Small intestine (tissue), 7 donors: ENCODE results near the gene ZFP36L2. TPM values are rescaled to one million over a fixed set of nuclear protein-coding genes. Genes with fewer than 3 reads are reported as not detected.

Source experiments
- DNase-seq, 2 donors: peaks; one replicate each; pipeline versions ENCODE4 v3.0.0 to v3.0.0-alpha.2; 2013
- FAIRE-seq: peaks from 2 replicates; lab custom pipeline; 2012; peaks lifted over from hg19 to GRCh38; lab: Jason Lieb, UNC
- H3K27ac ChIP-seq, 3 donors: one replicate each; pipeline ENCODE4 v1.5.1; 2013; ENCODE audit warnings: low read length in 2 of 3, mild to moderate bottlenecking in 2 of 3, control low read depth in 1 of 3, inconsistent platforms in 1 of 3, low read depth in 1 of 3, moderate library complexity in 1 of 3
- H3K27me3 ChIP-seq, 3 donors: one replicate each; pipeline ENCODE4 v1.6.1; 2013; ENCODE audit warnings: low read length in 3 of 3, inconsistent platforms in 1 of 3; ENCODE audit not compliant: control insufficient read depth in 3 of 3, insufficient read depth in 3 of 3
- H3K36me3 ChIP-seq, 3 donors: one replicate each; pipeline ENCODE4 v1.6.1; 2013; ENCODE audit warnings: low read length in 3 of 3, inconsistent platforms in 1 of 3, low read depth in 1 of 3, mild to moderate bottlenecking in 1 of 3, moderate library complexity in 1 of 3; ENCODE audit not compliant: control insufficient read depth in 3 of 3, insufficient read depth in 2 of 3
- H3K4me1 ChIP-seq, 3 donors: one replicate each; pipeline ENCODE4 v1.6.1; 2013; ENCODE audit warnings: low read length in 2 of 3, inconsistent platforms in 1 of 3, low read depth in 1 of 3, mild to moderate bottlenecking in 1 of 3, moderate library complexity in 1 of 3; ENCODE audit not compliant: control insufficient read depth in 3 of 3, insufficient read depth in 2 of 3
- H3K4me3 ChIP-seq, 3 donors: one replicate each; pipeline ENCODE4 v1.5.1; 2013; ENCODE audit warnings: low read length in 3 of 3, control low read depth in 1 of 3, inconsistent platforms in 1 of 3, low read depth in 1 of 3, mild to moderate bottlenecking in 1 of 3, moderate library complexity in 1 of 3
- H3K9me3 ChIP-seq, 2 donors: one replicate each; pipeline ENCODE4 v1.6.1; 2013; ENCODE audit warnings: low read depth in 1 of 2, low read length in 1 of 2; ENCODE audit not compliant: control insufficient read depth in 2 of 2, insufficient read depth in 1 of 2
- WGBS, 3 donors: extraction: QIAGEN DNeasy Blood & Tissue Kit; methylation state at CpG; one replicate each; pipeline ENCODE4 v1.1.7; 2013; 5-methylcytosine and 5-hydroxymethylcytosine counted together
- polyA plus RNA-seq, 4 donors: library from polyadenylated mRNA; stranded (reverse) in 3 of 4; unstranded in 1 of 4; fragments of 200-250 nt in 3 of 4; fragments of 120-200 nt in 1 of 4; gene quantifications; one replicate each; pipeline versions ENCODE4 v1.2.1 to v1.2.3, GENCODE V29; 2013
- donor health status: healthy with polysubstance abuse.
- donor health status: control.
- donor health status: control.
- donor health status: Bipolar disorder and iron deficiency.
- donor health status: healthy.

Gene ZFP36L2
- polyA plus RNA-seq, 4 donors = 62.1 to 331 (median 98.8) TPM

GRCh38 chr2:43269074-43269572 lies 42.7 kb upstream of the ZFP36L2 start:
- Histone ChIP-seq H3K4me1 (peaks cover 0 to 9% (median 3%) of the 10 kb centered on the region in 3 donors), H3K4me3 (no peak overlapping the region), H3K27ac (peak overlapping the region; percentile 26 to 91 (median 45)), H3K27me3 (no peaks in the 10 kb centered on the region), H3K36me3 (peaks cover 0 to 32% (median 0%) of the 10 kb centered on the region in 3 donors), H3K9me3 (no peaks in the 10 kb centered on the region)
- DNase-seq (peak; percentile 26 to 61), FAIRE-seq (no peak)
- 50 to 57% (median 54%) methylated on average over 14 of the region's 14 CpGs for WGBS, 3 donors

GRCh38 chr2:43268066-43268953 lies 41.9 kb upstream of the ZFP36L2 start:
- WGBS, 3 donors = 74% methylated on average over 10 of the region's 10 CpGs
- peaks cover 0 to 24% (median 0%) of the 10 kb centered on the region in 3 donors for H3K36me3 ChIP-seq
- FAIRE-seq (no peak), DNase-seq (no peak)
- H3K27me3 ChIP-seq = no peaks in the 10 kb centered on the region
- peaks cover 0 to 9% (median 3%) of the 10 kb centered on the region in 3 donors for H3K4me1 ChIP-seq
- H3K9me3 ChIP-seq = no peaks in the 10 kb centered on the region
- peak overlapping the region; percentile 13 to 91 (median 37) for H3K27ac ChIP-seq
- H3K4me3 ChIP-seq = no peak overlapping the region

GRCh38 chr2:43267381-43267780 lies 41.0 kb upstream of the ZFP36L2 start:
- no peaks in the 10 kb centered on the region for H3K27me3 ChIP-seq
- no peaks in the 10 kb centered on the region for H3K9me3 ChIP-seq
- FAIRE-seq (no peak), DNase-seq (no peak)
- peaks cover 0 to 24% (median 0%) of the 10 kb centered on the region in 3 donors for H3K36me3 ChIP-seq
- no peak overlapping the region for H3K4me3 ChIP-seq
- 89 to 94% (median 92%) methylated on average over 7 of the region's 7 CpGs for WGBS, 3 donors
- H3K4me1 ChIP-seq = peaks cover 0 to 9% (median 3%) of the 10 kb centered on the region in 3 donors
- peak overlapping the region in 1 of 3 donors; percentile 32 for H3K27ac ChIP-seq

GRCh38 chr2:43266711-43267111 lies 40.3 kb upstream of the ZFP36L2 start:
- WGBS, 3 donors = 74 to 98% (median 91%) methylated on average over 4 of the region's 4 CpGs
- H3K27ac ChIP-seq = peak overlapping the region in 2 of 3 donors; percentile 17 to 46
- peaks cover 0 to 20% (median 0%) of the 10 kb centered on the region in 3 donors for H3K36me3 ChIP-seq
- peaks cover 0 to 9% (median 3%) of the 10 kb centered on the region in 3 donors for H3K4me1 ChIP-seq
- no peaks in the 10 kb centered on the region for H3K27me3 ChIP-seq
- no peak for FAIRE-seq
- DNase-seq = no peak
- no peak overlapping the region for H3K4me3 ChIP-seq
- no peaks in the 10 kb centered on the region for H3K9me3 ChIP-seq

GRCh38 chr2:43265421-43265820 lies 39.0 kb upstream of the ZFP36L2 start:
- H3K27ac ChIP-seq = peak overlapping the region in 2 of 3 donors; percentile 47 to 68
- WGBS, 3 donors = 64 to 83% (median 83%) methylated on average over 9 of the region's 9 CpGs
- peaks cover 0 to 9% (median 3%) of the 10 kb centered on the region in 3 donors for H3K4me1 ChIP-seq
- peaks cover 0 to 14% (median 0%) of the 10 kb centered on the region in 3 donors for H3K36me3 ChIP-seq
- no peaks in the 10 kb centered on the region for H3K9me3 ChIP-seq
- no peak overlapping the region for H3K4me3 ChIP-seq
- H3K27me3 ChIP-seq = no peaks in the 10 kb centered on the region
- FAIRE-seq (no peak), DNase-seq (no peak)

- peak overlapping the region in 2 of 3 donors; percentile 47 to 68 for H3K27ac ChIP-seq
- peaks cover 0 to 11% (median 0%) of the 10 kb centered on the region in 3 donors for H3K36me3 ChIP-seq
- peaks cover 0 to 8% (median 0%) of the 10 kb centered on the region in 3 donors for H3K4me1 ChIP-seq
- no peak for DNase-seq
- 64 to 91% (median 86%) methylated on average over 5 of the region's 5 CpGs for WGBS, 3 donors
- no peak for FAIRE-seq
- H3K9me3 ChIP-seq = no peaks in the 10 kb centered on the region
- no peak overlapping the region for H3K4me3 ChIP-seq
- no peaks in the 10 kb centered on the region for H3K27me3 ChIP-seq
Measured at GRCh38 chr2:43265001-43265400, 38.6 kb upstream of the ZFP36L2 start.

GRCh38 chr2:43262951-43263350 lies 36.5 kb upstream of the ZFP36L2 start:
- no peaks in the 10 kb centered on the region for H3K9me3 ChIP-seq
- H3K4me1 ChIP-seq = no peaks in the 10 kb centered on the region
- no peak for FAIRE-seq
- H3K36me3 ChIP-seq = peaks cover 0 to 3% (median 0%) of the 10 kb centered on the region in 3 donors
- no peak for DNase-seq
- H3K4me3 ChIP-seq = no peak overlapping the region
- WGBS, 3 donors = 95 to 99% (median 99%) methylated on average over 6 of the region's 6 CpGs
- no peaks in the 10 kb centered on the region for H3K27me3 ChIP-seq
- H3K27ac ChIP-seq = no peak overlapping the region

GRCh38 chr2:43262239-43262638 lies 35.8 kb upstream of the ZFP36L2 start:
- no peak overlapping the region for H3K27ac ChIP-seq
- no peak for DNase-seq
- WGBS, 3 donors = 82 to 94% (median 88%) methylated on average over 1 of the region's 1 CpG
- H3K9me3 ChIP-seq = no peaks in the 10 kb centered on the region
- peaks cover 0 to under 1% (median 0%) of the 10 kb centered on the region in 3 donors for H3K36me3 ChIP-seq
- no peaks in the 10 kb centered on the region for H3K4me1 ChIP-seq
- H3K4me3 ChIP-seq = no peak overlapping the region
- H3K27me3 ChIP-seq = no peaks in the 10 kb centered on the region
- FAIRE-seq = no peak
